H1 (cell line): Measurements from ENCODE around the gene AMT. TPM values are rescaled to one million over a fixed set of nuclear protein-coding genes. Genes with fewer than 3 reads are reported as not detected.

Experiments
- CTCF ChIA-PET: fragments of 300-600 bp; sonication (Branson Sonifier 250); formaldehyde crosslinking; loops from one replicate; lab custom pipeline; 2021; ENCODE audit not compliant: partially characterized antibody; lab: Charles Lee
- POLR2A ChIA-PET: fragments of 300-600 bp; sonication (Branson Sonifier 250); formaldehyde crosslinking; loops from one replicate; lab custom pipeline; 2021; ENCODE audit warnings: inconsistent platforms; ENCODE audit not compliant: partially characterized antibody; lab: Charles Lee
- DNase-seq, 2 experiments: peaks; one replicate each; pipeline versions ENCODE4 v3.0.0 to v3.0.0-alpha.2; 2010 to 2022; ENCODE audit warnings: low spot score in 2 of 2, low read depth in 1 of 2, mixed read lengths in 1 of 2
- FAIRE-seq: peaks from 2 replicates; lab custom pipeline; 2011; peaks lifted over from hg19 to GRCh38; lab: Jason Lieb, UNC
- H2AFZ ChIP-seq: 2 replicates; pipeline ENCODE4 v1.8.1; 2012; ENCODE audit warnings: low read length, inconsistent platforms
- H2AK5ac ChIP-seq: 2 replicates; pipeline ENCODE4 v1.6.1; 2013; ENCODE audit warnings: low read depth, low read length
- H2BK120ac ChIP-seq: replicated peaks from 2 replicates; pipeline ENCODE3; 2013; ENCODE audit warnings: low read depth, low read length, inconsistent platforms
- H2BK12ac ChIP-seq: 2 replicates; pipeline ENCODE4 v1.6.1; 2013; ENCODE audit warnings: low read depth, low read length
- H2BK15ac ChIP-seq: 2 replicates; pipeline ENCODE4 v1.6.1; 2013; ENCODE audit warnings: low read length
- H2BK20ac ChIP-seq: 2 replicates; pipeline ENCODE4 v1.6.1; 2013; ENCODE audit warnings: low read length
- H2BK5ac ChIP-seq: 2 replicates; pipeline ENCODE4 v1.6.1; 2013; ENCODE audit warnings: low read depth, low read length
- H3K14ac ChIP-seq: 2 replicates; pipeline ENCODE4 v1.6.1; 2013; ENCODE audit warnings: inconsistent platforms; ENCODE audit not compliant: insufficient read length
- H3K18ac ChIP-seq: 2 replicates; pipeline ENCODE4 v1.6.1; 2013; ENCODE audit warnings: low read length; ENCODE audit errors: extremely low read depth
- H3K23ac ChIP-seq: 2 replicates; pipeline ENCODE4 v1.6.1; 2013; ENCODE audit warnings: inconsistent platforms; ENCODE audit not compliant: insufficient read length
- H3K23me2 ChIP-seq: 2 replicates; pipeline ENCODE4 v1.6.1; 2013; ENCODE audit warnings: low read depth, low read length
- H3K27ac ChIP-seq: 2 replicates; pipeline ENCODE4 v1.6.1; 2011; ENCODE audit warnings: low read depth, low read length, inconsistent platforms
- H3K27me3 ChIP-seq, 4 experiments: replicated peaks in 1 of 4; 1 replicate in 1 of 4; 2 replicates in 3 of 4; pipeline versions ENCODE4 v1.6.1 to v1.8.1; 2011 to 2013; ENCODE audit warnings: low read length in 3 of 4, mild to moderate bottlenecking in 3 of 4, inconsistent platforms in 2 of 4, mixed read lengths in 2 of 4, moderate library complexity in 1 of 4; ENCODE audit not compliant: control insufficient read depth in 3 of 4, insufficient read depth in 3 of 4; ENCODE audit errors: extremely low read depth in 1 of 4
- H3K36me3 ChIP-seq, 4 experiments: 2 replicates each; pipeline versions ENCODE4 v1.6.1 to v1.8.1; 2011 to 2013; ENCODE audit warnings: mild to moderate bottlenecking in 4 of 4, low read length in 3 of 4, moderate library complexity in 2 of 4, control low read depth in 1 of 4, inconsistent platforms in 1 of 4; ENCODE audit not compliant: insufficient read depth in 4 of 4, control insufficient read depth in 2 of 4
- H3K4ac ChIP-seq: replicated peaks from 2 replicates; pipeline ENCODE3; 2013; ENCODE audit warnings: low read length, low read depth, mixed read lengths, inconsistent platforms; ENCODE audit not compliant: insufficient read length
- H3K4me1 ChIP-seq, 4 experiments: replicated peaks in 1 of 4; 1 replicate in 1 of 4; 2 replicates in 3 of 4; pipeline versions ENCODE4 v1.6.1 to v1.8.1; 2011 to 2013; ENCODE audit warnings: low read length in 3 of 4, inconsistent platforms in 2 of 4, mixed read lengths in 1 of 4; ENCODE audit not compliant: insufficient read depth in 4 of 4, control insufficient read depth in 3 of 4
- H3K4me2 ChIP-seq, 2 experiments: 2 replicates each; pipeline versions ENCODE4 v1.6.1 to v1.8.1; 2011 to 2013; ENCODE audit warnings: low read depth in 2 of 2, low read length in 2 of 2, control low read depth in 1 of 2, inconsistent platforms in 1 of 2, mild to moderate bottlenecking in 1 of 2; ENCODE audit not compliant: insufficient read depth in 1 of 2
- H3K4me3 ChIP-seq, 4 experiments: fragments of 200-600, 300-600 bp in 1 of 4; sonication (generic), shearing (Covaris generic), sonication (Bioruptor Twin) in 1 of 4; 2 replicates each; pipeline versions ENCODE4 v1.5.1 to v1.8.1; 2011 to 2016; ENCODE audit warnings: low read length in 4 of 4, low read depth in 3 of 4, control low read depth in 2 of 4, inconsistent platforms in 2 of 4, mild to moderate bottlenecking in 2 of 4, mixed read lengths in 1 of 4, moderate library complexity in 1 of 4; ENCODE audit not compliant: insufficient read depth in 2 of 4; ENCODE audit errors: extremely low read depth in 1 of 4
- H3K56ac ChIP-seq: replicated peaks from 2 replicates; pipeline ENCODE3; 2013; ENCODE audit warnings: low read depth, mild to moderate bottlenecking, mixed read lengths, low read length, inconsistent platforms; ENCODE audit not compliant: insufficient read length
- H3K79me1 ChIP-seq: 2 replicates; pipeline ENCODE4 v1.6.1; 2013; ENCODE audit warnings: low read depth, low read length, control low read depth
- H3K79me2 ChIP-seq, 2 experiments: 2 replicates each; pipeline versions ENCODE4 v1.6.1 to v1.8.1; 2012 to 2013; ENCODE audit warnings: low read length in 2 of 2, mild to moderate bottlenecking in 2 of 2, inconsistent platforms in 1 of 2; ENCODE audit not compliant: insufficient read depth in 2 of 2, control insufficient read depth in 1 of 2
- H3K9ac ChIP-seq, 4 experiments: replicated peaks in 1 of 4; 1 replicate in 1 of 4; 2 replicates in 3 of 4; pipeline versions ENCODE4 v1.6.1 to v1.8.1; 2011 to 2013; ENCODE audit warnings: low read depth in 3 of 4, low read length in 3 of 4, control low read depth in 2 of 4, mild to moderate bottlenecking in 2 of 4, moderate library complexity in 2 of 4, inconsistent platforms in 1 of 4; ENCODE audit errors: extremely low read depth in 1 of 4
- H3K9me3 ChIP-seq, 2 experiments: 2 replicates each; pipeline versions ENCODE4 v1.6.1 to v1.8.1; 2012 to 2013; ENCODE audit warnings: mild to moderate bottlenecking in 2 of 2, moderate library complexity in 2 of 2, control low read depth in 1 of 2, inconsistent platforms in 1 of 2, low read depth in 1 of 2, low read length in 1 of 2, mixed read lengths in 1 of 2; ENCODE audit not compliant: insufficient read depth in 2 of 2
- H4K20me1 ChIP-seq, 2 experiments: replicated peaks in 1 of 2; 2 replicates each; pipeline versions ENCODE3 to v1.8.1; 2011 to 2013; ENCODE audit warnings: inconsistent platforms in 2 of 2, low read length in 2 of 2, mild to moderate bottlenecking in 1 of 2; ENCODE audit not compliant: insufficient read depth in 2 of 2, control insufficient read depth in 1 of 2
- H4K5ac ChIP-seq: 2 replicates; pipeline ENCODE4 v1.6.1; 2013; ENCODE audit warnings: low read length, low read depth, mixed read lengths, inconsistent platforms; ENCODE audit not compliant: insufficient read length
- H4K8ac ChIP-seq: 2 replicates; pipeline ENCODE4 v1.8.0; 2013; ENCODE audit warnings: mild to moderate bottlenecking, moderate library complexity, low read length, inconsistent platforms; ENCODE audit not compliant: insufficient read depth; ENCODE audit errors: extremely low read depth
- H4K91ac ChIP-seq: replicated peaks from 2 replicates; pipeline ENCODE3; 2013; ENCODE audit warnings: low read length, mixed read lengths, inconsistent platforms; ENCODE audit not compliant: insufficient read length
- EZH2 ChIP-seq: fragments of 200-600 bp; sonication (generic); IDR thresholded peaks from 2 replicates; pipeline ENCODE4 v1.7.1; 2012; ENCODE audit warnings: low read depth, mild to moderate bottlenecking, moderate library complexity, low read length, inconsistent platforms; ENCODE audit not compliant: severe bottlenecking
- KDM4A ChIP-seq: IDR thresholded peaks from one replicate; pipeline ENCODE4 v1.7.1; 2012; ENCODE audit warnings: low read depth, mild to moderate bottlenecking, moderate library complexity, low read length, inconsistent platforms; ENCODE audit not compliant: severe bottlenecking
- KDM5A ChIP-seq: fragments of 200-600 bp; IDR thresholded peaks from 2 replicates; pipeline ENCODE4 v1.7.1; 2012; ENCODE audit warnings: mild to moderate bottlenecking, low read length, inconsistent platforms, mixed read lengths
- PHF8 ChIP-seq: fragments of 200-600 bp; sonication (generic); conservative IDR thresholded peaks from 2 replicates; pipeline ENCODE4 v1.7.1; 2012; ENCODE audit warnings: low read depth, mild to moderate bottlenecking, inconsistent platforms, low read length, moderate library complexity
- WGBS, 2 experiments: shearing (Covaris generic) in 1 of 2; methylation state at CpG; one replicate each; pipeline versions ENCODE4 v1.1.6 to v1.1.7; 2013 to 2015; ENCODE audit warnings: low lambda C conversion rate in 2 of 2, mixed read lengths in 2 of 2, inconsistent platforms in 1 of 2, low coverage in 1 of 2, missing lambda C conversion rate in 1 of 2; ENCODE audit not compliant: insufficient replicate concordance in 2 of 2, insufficient coverage in 1 of 2, insufficient read length in 1 of 2; ENCODE audit errors: extremely low coverage in 1 of 2, missing lambda C conversion rate in 1 of 2; 5-methylcytosine and 5-hydroxymethylcytosine counted together
- polyA plus RNA-seq, 7 experiments: library from polyadenylated mRNA; depleted of rRNA in 3 of 7; stranded (reverse) in 5 of 7; unstranded in 2 of 7; fragments of >200 nt in 5 of 7; fragments of 200-250 nt in 2 of 7; gene quantifications; 1 replicate in 5 of 7; 2 replicates in 1 of 7; 4 replicates in 1 of 7; pipeline versions ENCODE4 v1.2.1 to v1.2.3, GENCODE V29; 2011 to 2013; ENCODE audit warnings: missing spikeins in 2 of 7, mixed read lengths in 2 of 7
- total RNA-seq: library from RNA; stranded (reverse); fragmentation: NEBNext Ultra II Directional; extraction: Animal tissue kit (Norgen Biotek cat#: 25700); gene quantifications from 2 replicates; pipeline ENCODE4 v1.2.1, GENCODE V29; 2021

Gene AMT
- total and polyA plus RNA-seq, 2 of the 8 experiments (the other 6 are each of a cell fraction or from before 2014, with no cell fraction given) = 46.5 to 92.4 TPM

GRCh38 chr3:49445391-49445790, 23.1 kb upstream of the AMT start:
- Histone ChIP-seq H3K4me3 (no peak overlapping the region), H2BK20ac (no peak overlapping the region), H3K4ac (no peak overlapping the region), H3K36me3 (no peaks in the 10 kb centered on the region), H4K5ac (no peak overlapping the region), H3K23ac (no peak overlapping the region), H3K23me2 (no peaks in the 10 kb centered on the region), H4K91ac (no peak overlapping the region), H3K4me1 (no peaks in the 10 kb centered on the region), H3K9ac (no peak overlapping the region), H3K79me2 (no peaks in the 10 kb centered on the region), H2BK5ac (no peak overlapping the region), H2BK12ac (no peak overlapping the region), H3K14ac (no peak overlapping the region), H3K18ac (no peak overlapping the region), H3K79me1 (no peaks in the 10 kb centered on the region), H2AK5ac (no peak overlapping the region), H3K27me3 (no peaks in the 10 kb centered on the region), H4K8ac (no peak overlapping the region), H3K4me2 (no peak overlapping the region), H2AFZ (no peak overlapping the region), H4K20me1 (no peaks in the 10 kb centered on the region), H2BK15ac (no peak overlapping the region), H3K56ac (no peak overlapping the region), H3K27ac (no peak overlapping the region), H3K9me3 (no peaks in the 10 kb centered on the region), H2BK120ac (no peak overlapping the region)
- FAIRE-seq (no peak), DNase-seq (no peak)
- 85% methylated on average over 3 of the region's 5 CpGs; no CpG with 5 or more reads in 1 of the 2 experiments for WGBS, 2 experiments
- ChIA-PET CTCF (interaction anchor here (0.6 to 2.9 kb wide), 8 partner anchors 9 to 358 kb away, joined by 3 to 17 read pairs (median 4); partner anchors contain the start of gene USP4), POLR2A (interaction anchor here (0.7 to 1.4 kb wide), 3 partner anchors 26 to 47 kb away, joined by 3 read pairs; no protein-coding TSS in a partner anchor)
- no peak for TF ChIP-seq KDM5A
- no peak for TF ChIP-seq EZH2
- no peak for TF ChIP-seq KDM4A
- TF ChIP-seq PHF8 = no peak
